Vagina (tissue), 2 donors: ENCODE data around the gene GCHFR. TPM values are rescaled to one million over a fixed set of nuclear protein-coding genes. Genes with fewer than 3 reads are reported as not detected.

ENCODE experiments used
- DNase-seq, 2 donors: peaks; one replicate each; pipeline ENCODE4 v3.0.0-alpha.2; 2017; ENCODE audit errors: extremely low spot score in 2 of 2
- H3K27ac ChIP-seq: fragments of 200-600 bp; sonication (generic); one replicate; pipeline ENCODE4 v1.5.1; 2019
- H3K27me3 ChIP-seq: fragments of 200-600 bp; sonication (generic); one replicate; pipeline ENCODE4 v1.5.1; 2019
- H3K36me3 ChIP-seq, 2 donors: fragments of 200-600 bp; sonication (generic); one replicate each; pipeline ENCODE4 v1.5.1; 2017 to 2019
- H3K4me1 ChIP-seq: fragments of 200-600 bp; sonication (generic); one replicate; pipeline ENCODE4 v1.5.1; 2019
- H3K4me3 ChIP-seq, 2 donors: fragments of 200-600 bp; sonication (generic); 1 replicate in 1 of 2; 2 replicates in 1 of 2; pipeline ENCODE4 v1.5.1; 2016 to 2019
- H3K9me3 ChIP-seq: fragments of 200-600 bp; sonication (generic); one replicate; pipeline ENCODE4 v1.5.1; 2019
- POLR2A ChIP-seq, 2 donors: fragments of 450-650 bp; IDR thresholded peaks; one replicate each; pipeline ENCODE4 v1.6.1; 2017; ENCODE audit warnings: antibody characterized with exemption in 2 of 2, mild to moderate bottlenecking in 2 of 2, moderate library complexity in 2 of 2
- POLR2AphosphoS5 ChIP-seq, 2 donors: sonication (generic); formaldehyde crosslinking; IDR thresholded peaks; one replicate each; pipeline ENCODE4 v1.9.0; 2017; ENCODE audit warnings: antibody characterized with exemption in 2 of 2, mild to moderate bottlenecking in 2 of 2, low read depth in 1 of 2; ENCODE audit not compliant: insufficient read depth in 1 of 2
- intact Hi-C: fragments of 100-400 bp; cut with DNase I; formaldehyde crosslinking; loops from one replicate; pipeline ENCODE4 v1.15.1; 2023
- total RNA-seq: library from RNA; depleted of rRNA; stranded (reverse); fragments of >200 nt; gene quantifications from one replicate; pipeline ENCODE4 v1.2.3, GENCODE V29; 2016
- TF ChIP-seq, protein P1 (sequence below), 3 experiments: fragments of 450-650 bp in 2 of 3; fragments of 200-600 bp in 1 of 3; sonication (generic) in 1 of 3; IDR thresholded peaks; one replicate each; pipeline ENCODE4 v1.5.1; 2017 to 2019; ENCODE audit warnings: antibody characterized with exemption in 3 of 3, mild to moderate bottlenecking in 2 of 3, moderate library complexity in 2 of 3

Gene GCHFR
- total RNA-seq, 1 donor from 2014 or later = 69.7 TPM

DNA sequence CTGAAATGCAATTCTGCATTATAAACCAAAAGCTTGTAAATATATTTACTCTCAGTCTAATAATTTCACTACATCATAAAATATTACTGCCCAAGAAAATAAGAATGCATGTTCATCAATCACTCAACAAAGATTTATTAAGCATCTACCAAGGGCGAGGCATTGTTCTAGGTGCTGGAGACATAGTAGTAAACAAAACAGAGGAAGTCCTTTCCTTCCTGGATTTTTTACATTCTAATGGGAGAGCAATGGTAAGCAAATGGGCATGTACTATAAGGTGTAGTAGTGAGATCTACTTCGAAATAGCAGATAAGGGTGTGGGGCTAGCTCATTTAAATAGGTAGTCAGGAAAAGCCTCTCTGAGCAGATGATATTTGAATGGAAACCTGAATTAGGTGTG is 32.2 kb downstream of the GCHFR start:
- H3K27ac ChIP-seq = no peak overlapping the region
- no peak for DNase-seq
- H3K9me3 ChIP-seq = no peaks in the 10 kb centered on the region
- peaks cover 0 to under 1% of the 10 kb centered on the region in 2 donors for H3K36me3 ChIP-seq
- intact Hi-C loops = no loop called here
- H3K27me3 ChIP-seq = no peaks in the 10 kb centered on the region
- TF ChIP-seq POLR2AphosphoS5 (IDR thresholded peaks at IDR 0.05; ENCODE audit: insufficient read depth in 1 of 2, low read depth in 1 of 2) (no peak), POLR2A (IDR thresholded peaks at IDR 0.05) (no peak)
- TF ChIP-seq, protein P1, sequence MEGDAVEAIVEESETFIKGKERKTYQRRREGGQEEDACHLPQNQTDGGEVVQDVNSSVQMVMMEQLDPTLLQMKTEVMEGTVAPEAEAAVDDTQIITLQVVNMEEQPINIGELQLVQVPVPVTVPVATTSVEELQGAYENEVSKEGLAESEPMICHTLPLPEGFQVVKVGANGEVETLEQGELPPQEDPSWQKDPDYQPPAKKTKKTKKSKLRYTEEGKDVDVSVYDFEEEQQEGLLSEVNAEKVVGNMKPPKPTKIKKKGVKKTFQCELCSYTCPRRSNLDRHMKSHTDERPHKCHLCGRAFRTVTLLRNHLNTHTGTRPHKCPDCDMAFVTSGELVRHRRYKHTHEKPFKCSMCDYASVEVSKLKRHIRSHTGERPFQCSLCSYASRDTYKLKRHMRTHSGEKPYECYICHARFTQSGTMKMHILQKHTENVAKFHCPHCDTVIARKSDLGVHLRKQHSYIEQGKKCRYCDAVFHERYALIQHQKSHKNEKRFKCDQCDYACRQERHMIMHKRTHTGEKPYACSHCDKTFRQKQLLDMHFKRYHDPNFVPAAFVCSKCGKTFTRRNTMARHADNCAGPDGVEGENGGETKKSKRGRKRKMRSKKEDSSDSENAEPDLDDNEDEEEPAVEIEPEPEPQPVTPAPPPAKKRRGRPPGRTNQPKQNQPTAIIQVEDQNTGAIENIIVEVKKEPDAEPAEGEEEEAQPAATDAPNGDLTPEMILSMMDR (IDR thresholded peaks at IDR 0.05) = no peak
- no peak overlapping the region for H3K4me3 ChIP-seq
- peaks cover 25% of the 10 kb centered on the region for H3K4me1 ChIP-seq

DNA sequence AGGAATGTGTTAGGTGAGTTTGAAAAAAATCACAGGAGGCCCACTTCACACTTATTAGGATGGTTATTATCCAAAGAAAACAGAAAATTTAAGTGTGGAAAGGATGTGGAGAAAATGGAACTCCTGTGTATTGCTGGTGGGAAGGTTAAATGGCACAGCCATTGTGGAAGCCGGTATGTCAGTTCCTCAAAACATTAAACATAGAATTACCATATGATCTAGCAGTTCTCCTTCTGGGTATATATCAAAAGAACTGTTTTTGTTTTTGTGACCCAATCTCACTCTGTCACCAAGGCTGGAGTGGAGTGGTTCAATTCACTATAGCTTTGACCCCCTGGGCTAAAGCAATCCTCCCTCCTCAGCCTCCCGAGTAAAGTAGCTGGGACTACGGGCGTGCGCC is 32.6 kb downstream of the GCHFR start:
- intact Hi-C loops = no loop called here
- no peak overlapping the region for H3K4me3 ChIP-seq
- H3K9me3 ChIP-seq = no peaks in the 10 kb centered on the region
- no peaks in the 10 kb centered on the region for H3K27me3 ChIP-seq
- H3K4me1 ChIP-seq = peaks cover 25% of the 10 kb centered on the region
- no peak for DNase-seq
- peaks cover 0 to 3% of the 10 kb centered on the region in 2 donors for H3K36me3 ChIP-seq
- TF ChIP-seq POLR2A (IDR thresholded peaks at IDR 0.05) (no peak), POLR2AphosphoS5 (IDR thresholded peaks at IDR 0.05; ENCODE audit: insufficient read depth in 1 of 2, low read depth in 1 of 2) (no peak)
- TF ChIP-seq, protein P1 (IDR thresholded peaks at IDR 0.05) = no peak
- no peak overlapping the region for H3K27ac ChIP-seq

DNA sequence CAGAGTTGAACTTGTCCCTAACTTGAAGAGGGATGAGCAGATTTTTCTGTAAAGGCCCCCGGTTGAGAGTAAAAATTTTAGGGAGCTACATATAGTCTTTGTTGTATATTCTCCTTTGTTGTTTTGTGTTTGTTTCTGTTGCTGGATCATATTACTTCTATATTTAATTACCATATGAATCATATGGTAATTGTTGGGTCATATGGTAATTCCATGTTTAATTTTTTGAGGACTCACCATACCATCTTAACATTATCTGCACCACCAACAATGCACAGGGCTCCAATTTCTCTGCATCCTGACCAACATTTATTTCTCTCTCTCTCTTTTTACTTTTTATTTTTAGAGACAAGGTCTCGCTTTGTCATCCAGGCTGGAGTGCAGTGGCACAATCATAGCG is 35.7 kb downstream of the GCHFR start:
- Histone ChIP-seq H3K27ac (no peak overlapping the region), H3K4me1 (peaks cover 21% of the 10 kb centered on the region)
- intact Hi-C loops = no loop called here

DNA sequence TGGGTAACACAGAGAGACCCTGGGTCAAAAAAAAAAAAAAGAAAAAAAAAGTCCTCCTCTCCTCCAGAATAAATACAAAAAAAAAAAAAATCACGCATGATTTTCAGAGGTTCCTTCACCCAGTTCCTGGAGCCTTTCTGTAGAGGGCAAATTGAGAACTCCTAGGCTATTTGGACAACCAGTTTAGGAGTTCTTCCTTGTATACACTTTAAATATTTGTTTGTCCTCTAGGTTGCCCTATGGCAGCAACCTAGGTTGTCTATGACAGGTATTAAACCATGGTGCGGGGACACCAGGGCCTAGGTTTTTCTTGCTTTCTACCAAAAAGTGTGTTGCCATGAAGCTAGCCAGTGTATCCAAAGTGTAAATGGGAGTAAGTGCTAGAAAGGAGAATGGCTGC is 39.2 kb downstream of the GCHFR start:
- Histone ChIP-seq H3K36me3 (peaks cover 0 to 3% of the 10 kb centered on the region in 2 donors), H3K9me3 (no peaks in the 10 kb centered on the region), H3K4me1 (peaks cover 24% of the 10 kb centered on the region), H3K27me3 (no peaks in the 10 kb centered on the region), H3K4me3 (no peak overlapping the region), H3K27ac (no peak overlapping the region)
- intact Hi-C loops = no loop called here
- TF ChIP-seq, protein P1 (IDR thresholded peaks at IDR 0.05) = no peak
- TF ChIP-seq POLR2A (IDR thresholded peaks at IDR 0.05) (no peak), POLR2AphosphoS5 (IDR thresholded peaks at IDR 0.05; ENCODE audit: insufficient read depth in 1 of 2, low read depth in 1 of 2) (no peak)
- DNase-seq = no peak

More for the DNA sequence above, 35.7 kb downstream of the GCHFR start:
- no peaks in the 10 kb centered on the region for H3K27me3 ChIP-seq
- peaks cover 0 to 3% of the 10 kb centered on the region in 2 donors for H3K36me3 ChIP-seq
- H3K9me3 ChIP-seq = no peaks in the 10 kb centered on the region
- no peak overlapping the region for H3K4me3 ChIP-seq
- no peak for DNase-seq
- TF ChIP-seq POLR2A (IDR thresholded peaks at IDR 0.05) = no peak
- TF ChIP-seq, protein P1 (IDR thresholded peaks at IDR 0.05) = no peak
- no peak for TF ChIP-seq POLR2AphosphoS5 (IDR thresholded peaks at IDR 0.05; ENCODE audit: insufficient read depth in 1 of 2, low read depth in 1 of 2)

DNA sequence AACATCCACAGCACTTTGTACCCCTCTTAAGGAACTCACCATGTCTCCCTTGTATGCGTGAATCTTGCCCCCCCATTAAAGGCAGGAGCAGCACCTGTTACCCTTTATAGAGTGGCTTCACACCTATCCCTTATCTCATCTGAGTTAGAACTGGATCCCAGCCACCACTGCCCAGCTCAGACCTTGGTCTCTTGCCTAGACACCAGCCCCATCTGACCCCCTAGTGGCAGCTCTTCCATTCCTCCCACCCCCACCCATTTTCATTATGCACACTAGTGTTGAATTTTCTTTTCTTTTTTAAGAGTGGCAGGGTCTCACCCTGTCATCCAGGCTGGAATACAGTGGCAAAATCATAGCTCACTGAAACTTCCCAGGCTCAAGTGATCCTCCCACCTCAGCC is 39.8 kb downstream of the GCHFR start:
- TF ChIP-seq POLR2A (IDR thresholded peaks at IDR 0.05) (no peak), POLR2AphosphoS5 (IDR thresholded peaks at IDR 0.05; ENCODE audit: insufficient read depth in 1 of 2, low read depth in 1 of 2) (no peak)
- TF ChIP-seq, protein P1 (IDR thresholded peaks at IDR 0.05) = no peak
- Histone ChIP-seq H3K36me3 (peaks cover 0 to 3% of the 10 kb centered on the region in 2 donors), H3K9me3 (no peaks in the 10 kb centered on the region), H3K27me3 (no peaks in the 10 kb centered on the region), H3K4me3 (no peak overlapping the region), H3K27ac (no peak overlapping the region), H3K4me1 (peaks cover 30% of the 10 kb centered on the region)
- intact Hi-C loops = no loop called here
- no peak for DNase-seq
